Measurements from ENCODE around the gene IFT122.

DNA sequence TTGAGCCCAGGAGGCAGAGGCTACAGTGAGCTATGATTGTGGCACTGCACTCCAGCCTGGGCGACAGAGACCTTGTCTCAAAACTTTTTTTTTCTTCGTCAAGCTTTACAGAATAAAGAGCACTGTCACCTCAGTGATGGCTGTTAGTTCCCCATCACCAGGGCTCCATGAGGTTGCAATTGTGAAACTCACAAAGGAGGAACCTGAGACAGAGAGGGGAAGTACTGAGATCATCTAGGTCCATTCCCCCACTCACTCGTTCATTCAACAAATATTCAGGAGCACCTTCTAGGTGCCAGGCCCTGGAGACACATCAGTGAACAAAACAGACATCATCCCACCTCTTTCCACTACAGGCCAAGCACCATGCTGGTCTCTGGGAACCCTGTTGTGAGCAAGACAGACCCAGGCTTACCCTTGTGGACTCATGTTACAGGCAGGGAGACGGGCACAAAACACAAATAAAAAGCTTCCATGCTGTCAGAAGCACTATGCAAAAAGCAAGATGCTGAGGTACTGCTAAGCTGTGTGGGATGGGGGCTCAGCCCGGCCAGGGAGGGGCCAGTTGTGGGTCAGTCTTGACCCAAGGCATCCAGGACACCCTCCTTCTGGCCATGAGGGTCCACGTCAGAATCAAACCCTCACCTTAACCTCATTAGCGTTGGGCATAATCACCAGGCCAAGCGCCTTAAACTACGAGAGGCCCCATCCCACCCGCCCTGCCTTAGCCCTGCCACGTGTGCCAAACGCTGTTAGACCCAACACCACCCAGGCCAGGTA, 86.3 kb downstream of the IFT122 start:
- TF ChIP-seq POLR2A (IDR thresholded peaks at IDR 0.05), result no peak
- TF ChIP-seq, protein P1, sequence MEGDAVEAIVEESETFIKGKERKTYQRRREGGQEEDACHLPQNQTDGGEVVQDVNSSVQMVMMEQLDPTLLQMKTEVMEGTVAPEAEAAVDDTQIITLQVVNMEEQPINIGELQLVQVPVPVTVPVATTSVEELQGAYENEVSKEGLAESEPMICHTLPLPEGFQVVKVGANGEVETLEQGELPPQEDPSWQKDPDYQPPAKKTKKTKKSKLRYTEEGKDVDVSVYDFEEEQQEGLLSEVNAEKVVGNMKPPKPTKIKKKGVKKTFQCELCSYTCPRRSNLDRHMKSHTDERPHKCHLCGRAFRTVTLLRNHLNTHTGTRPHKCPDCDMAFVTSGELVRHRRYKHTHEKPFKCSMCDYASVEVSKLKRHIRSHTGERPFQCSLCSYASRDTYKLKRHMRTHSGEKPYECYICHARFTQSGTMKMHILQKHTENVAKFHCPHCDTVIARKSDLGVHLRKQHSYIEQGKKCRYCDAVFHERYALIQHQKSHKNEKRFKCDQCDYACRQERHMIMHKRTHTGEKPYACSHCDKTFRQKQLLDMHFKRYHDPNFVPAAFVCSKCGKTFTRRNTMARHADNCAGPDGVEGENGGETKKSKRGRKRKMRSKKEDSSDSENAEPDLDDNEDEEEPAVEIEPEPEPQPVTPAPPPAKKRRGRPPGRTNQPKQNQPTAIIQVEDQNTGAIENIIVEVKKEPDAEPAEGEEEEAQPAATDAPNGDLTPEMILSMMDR (IDR thresholded peaks at IDR 0.05), result no peak

Data from testis (tissue), 2 donors.